Gastrocnemius medialis (tissue), 4 donors: ENCODE data around the gene ATP9A.
"Not testable (repeated sequence)": the region's sequence is repeated elsewhere in the genome, so short reads cannot be mapped to it uniquely, and the experiment has no call there.

ENCODE experiments used
- POLR2A ChIP-seq, 2 donors: fragments of 450-650 bp; IDR thresholded peaks; one replicate each; pipeline ENCODE4 v1.6.1; 2017; ENCODE audit warnings: antibody characterized with exemption in 2 of 2, mild to moderate bottlenecking in 2 of 2, moderate library complexity in 2 of 2
- TF ChIP-seq, protein P1 (sequence below), 5 experiments: fragments of 450-650 bp in 3 of 5; fragments of 200-600 bp in 2 of 5; sonication (generic) in 2 of 5; IDR thresholded peaks in 4 of 5; conservative IDR thresholded peaks in 1 of 5; 1 replicate in 4 of 5; 2 replicates in 1 of 5; pipeline ENCODE4 v1.5.1; 2016 to 2019; ENCODE audit warnings: antibody characterized with exemption in 5 of 5, mild to moderate bottlenecking in 3 of 5, moderate library complexity in 3 of 5

DNA sequence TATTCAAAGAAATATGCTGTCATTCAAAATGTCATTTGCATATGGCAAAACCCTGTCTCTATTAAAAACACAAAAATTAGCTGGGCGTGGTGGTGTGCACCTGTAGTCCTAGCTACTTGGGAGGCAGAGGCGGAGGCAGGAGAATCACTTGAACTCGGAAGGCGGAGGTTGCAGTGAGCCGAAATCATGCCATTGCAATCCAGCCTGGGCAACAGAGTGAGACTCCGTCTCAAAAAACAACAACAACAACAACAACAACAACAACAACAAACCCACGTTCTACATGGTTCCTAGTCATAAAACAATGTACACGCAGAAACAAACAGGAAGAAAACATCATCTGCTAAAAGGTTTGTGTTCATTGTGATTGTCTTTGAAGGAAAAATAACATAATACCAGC is 15.0 kb downstream of the ATP9A start:
- TF ChIP-seq, protein P1, sequence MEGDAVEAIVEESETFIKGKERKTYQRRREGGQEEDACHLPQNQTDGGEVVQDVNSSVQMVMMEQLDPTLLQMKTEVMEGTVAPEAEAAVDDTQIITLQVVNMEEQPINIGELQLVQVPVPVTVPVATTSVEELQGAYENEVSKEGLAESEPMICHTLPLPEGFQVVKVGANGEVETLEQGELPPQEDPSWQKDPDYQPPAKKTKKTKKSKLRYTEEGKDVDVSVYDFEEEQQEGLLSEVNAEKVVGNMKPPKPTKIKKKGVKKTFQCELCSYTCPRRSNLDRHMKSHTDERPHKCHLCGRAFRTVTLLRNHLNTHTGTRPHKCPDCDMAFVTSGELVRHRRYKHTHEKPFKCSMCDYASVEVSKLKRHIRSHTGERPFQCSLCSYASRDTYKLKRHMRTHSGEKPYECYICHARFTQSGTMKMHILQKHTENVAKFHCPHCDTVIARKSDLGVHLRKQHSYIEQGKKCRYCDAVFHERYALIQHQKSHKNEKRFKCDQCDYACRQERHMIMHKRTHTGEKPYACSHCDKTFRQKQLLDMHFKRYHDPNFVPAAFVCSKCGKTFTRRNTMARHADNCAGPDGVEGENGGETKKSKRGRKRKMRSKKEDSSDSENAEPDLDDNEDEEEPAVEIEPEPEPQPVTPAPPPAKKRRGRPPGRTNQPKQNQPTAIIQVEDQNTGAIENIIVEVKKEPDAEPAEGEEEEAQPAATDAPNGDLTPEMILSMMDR (IDR thresholded peaks at IDR 0.05 in 4 of 5, conservative IDR thresholded peaks at IDR 0.05 in 1 of 5): not testable (repeated sequence)
- not testable (repeated sequence) for TF ChIP-seq POLR2A (IDR thresholded peaks at IDR 0.05)
